ENCODE data around the gene TTC34. TPM values are rescaled to one million over a fixed set of nuclear protein-coding genes. Genes with fewer than 3 reads are reported as not detected.

Gene TTC34
- total RNA-seq, 1 experiment from 2014 or later: 0.92 TPM

DNA sequence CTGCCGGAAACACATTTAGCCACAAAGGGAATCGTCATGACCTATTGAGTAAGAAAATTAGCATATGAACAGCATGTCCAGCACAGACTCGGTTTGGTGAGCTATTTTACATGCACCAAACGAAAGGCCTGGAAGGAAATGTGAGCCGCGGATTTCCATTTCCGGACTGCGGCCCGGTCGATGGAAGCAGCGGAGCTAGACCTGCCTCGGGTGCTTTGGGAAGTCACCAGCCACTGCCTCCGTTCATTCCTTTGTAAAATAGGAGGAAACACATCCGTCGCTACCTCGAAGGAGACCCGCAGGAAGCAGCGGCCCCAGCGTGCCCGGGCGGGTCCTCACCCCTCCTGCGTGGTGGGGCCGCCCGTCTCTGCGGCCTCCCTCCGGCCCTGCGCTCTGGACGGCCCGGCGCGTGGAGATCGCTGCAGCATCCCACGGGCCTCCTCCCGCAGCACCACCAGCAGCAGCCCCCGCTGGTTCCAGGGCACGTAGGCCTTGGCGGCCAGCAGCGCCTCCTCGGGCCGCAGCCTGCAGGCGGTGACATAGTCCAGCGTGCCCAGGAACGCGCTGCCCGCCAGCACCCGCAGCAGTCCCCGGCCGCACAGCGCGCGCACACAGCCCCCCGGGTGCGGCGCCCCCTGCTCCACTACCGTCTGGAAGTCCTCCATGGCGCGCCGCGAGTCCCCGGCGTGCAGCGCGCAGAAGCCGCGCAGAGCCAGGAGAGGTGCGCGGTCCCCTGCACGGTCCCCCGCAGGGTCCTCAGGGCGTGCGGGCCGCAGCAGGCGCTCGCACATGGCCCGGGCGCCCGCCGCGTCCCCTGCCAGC lies 12.1 kb downstream of the TTC34 start:
- Histone ChIP-seq H3K27me3 (ENCODE audit: insufficient read depth, low read length) (no peaks in the 10 kb centered on the region), H3K79me1 (ENCODE audit: insufficient read depth, low read depth, low read length, poor library complexity, severe bottlenecking) (no peaks in the 10 kb centered on the region), H2AFZ (ENCODE audit: low read length) (no peak overlapping the region), H3K27ac (ENCODE audit: insufficient read length, low read depth, low read length) (no peak overlapping the region), H2AK5ac (ENCODE audit: insufficient read length, low read length) (no peak overlapping the region), H3K4me1 (ENCODE audit: insufficient read depth, low read length) (no peaks in the 10 kb centered on the region), H2BK12ac (ENCODE audit: insufficient read length, low read depth, low read length) (no peak overlapping the region), H3K14ac (ENCODE audit: insufficient read depth, low read length) (no peak overlapping the region), H3K9me3 (ENCODE audit: control insufficient read depth, low read depth, low read length) (peaks cover 72% of the 10 kb centered on the region), H3K79me2 (ENCODE audit: insufficient read depth, low read length) (no peaks in the 10 kb centered on the region), H3K18ac (ENCODE audit: insufficient read length, low read depth, low read length) (no peak overlapping the region), H4K8ac (replicated peaks; ENCODE audit: insufficient read length, low read depth, low read length) (no peak overlapping the region), H2BK120ac (ENCODE audit: low read depth, low read length, poor library complexity, severe bottlenecking) (no peak overlapping the region), H4K20me1 (ENCODE audit: control insufficient read depth, insufficient read depth, insufficient read length) (no peaks in the 10 kb centered on the region), H3K23ac (ENCODE audit: insufficient read length, low read depth, low read length) (no peak overlapping the region), H3K4me2 (ENCODE audit: insufficient read depth, insufficient read length, low read length) (no peak overlapping the region), H3K56ac (ENCODE audit: insufficient read length, low read depth, low read length) (no peak overlapping the region), H2BK5ac (ENCODE audit: insufficient read length, low read length) (no peak overlapping the region), H4K91ac (ENCODE audit: insufficient read length, low read depth, low read length) (no peak overlapping the region), H3T11ph (ENCODE audit: low read length) (no peak overlapping the region), H2BK20ac (ENCODE audit: low read depth, low read length, poor library complexity, severe bottlenecking) (no peak overlapping the region), H3K4ac (ENCODE audit: low read depth, low read length) (no peak overlapping the region), H3K9ac (ENCODE audit: extremely low read depth, insufficient read length, low read length) (no peak overlapping the region), H2BK15ac (ENCODE audit: low read depth, low read length) (no peak overlapping the region), H4K5ac (ENCODE audit: insufficient read length, low read depth, low read length) (no peak overlapping the region), H3K23me2 (ENCODE audit: insufficient read length, low read depth, low read length, poor library complexity, severe bottlenecking) (no peaks in the 10 kb centered on the region)
- WGBS (ENCODE audit: extremely low coverage, insufficient read length, low lambda C conversion rate): no CpG with 5 or more reads among the region's 79 CpGs
- H3K27me3 Mint-ChIP-seq (ENCODE audit: low read depth): no peaks in the 10 kb centered on the region; the same call in 1 of the 2 replicates
- H3K9me3 Mint-ChIP-seq: peaks cover 35 to 78% of the 10 kb centered on the region in 2 experiments
- H3K4me3 Mint-ChIP-seq: no peak overlapping the region
- TF ChIP-seq, protein P1, sequence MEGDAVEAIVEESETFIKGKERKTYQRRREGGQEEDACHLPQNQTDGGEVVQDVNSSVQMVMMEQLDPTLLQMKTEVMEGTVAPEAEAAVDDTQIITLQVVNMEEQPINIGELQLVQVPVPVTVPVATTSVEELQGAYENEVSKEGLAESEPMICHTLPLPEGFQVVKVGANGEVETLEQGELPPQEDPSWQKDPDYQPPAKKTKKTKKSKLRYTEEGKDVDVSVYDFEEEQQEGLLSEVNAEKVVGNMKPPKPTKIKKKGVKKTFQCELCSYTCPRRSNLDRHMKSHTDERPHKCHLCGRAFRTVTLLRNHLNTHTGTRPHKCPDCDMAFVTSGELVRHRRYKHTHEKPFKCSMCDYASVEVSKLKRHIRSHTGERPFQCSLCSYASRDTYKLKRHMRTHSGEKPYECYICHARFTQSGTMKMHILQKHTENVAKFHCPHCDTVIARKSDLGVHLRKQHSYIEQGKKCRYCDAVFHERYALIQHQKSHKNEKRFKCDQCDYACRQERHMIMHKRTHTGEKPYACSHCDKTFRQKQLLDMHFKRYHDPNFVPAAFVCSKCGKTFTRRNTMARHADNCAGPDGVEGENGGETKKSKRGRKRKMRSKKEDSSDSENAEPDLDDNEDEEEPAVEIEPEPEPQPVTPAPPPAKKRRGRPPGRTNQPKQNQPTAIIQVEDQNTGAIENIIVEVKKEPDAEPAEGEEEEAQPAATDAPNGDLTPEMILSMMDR (conservative IDR thresholded peaks at IDR 0.05): no peak
- no peaks in the 10 kb centered on the region; a peak in 1 of 4 replicates for H3K4me1 Mint-ChIP-seq
- H3K36me3 Mint-ChIP-seq (ENCODE audit: insufficient read depth in 1 of 3, low read depth in 3 of 3): peaks cover 0 to 38% (median 9%) of the 10 kb centered on the region in 3 experiments; a peak in 3 of 7 replicates
- no peak for DNase-seq
- H3K27ac Mint-ChIP-seq: no peak overlapping the region

Measured in H9 (cell line).